Activated naive CD4-positive, alpha-beta T cell treated with anti-CD3 and anti-CD28 coated beads, Interleukin-2, amount 50 U/mL, for 16 hours (primary cell): ENCODE data around the gene GABARAP.
A peak's percentile ranks its signal among the peaks of the same experiment; 100 is the strongest.

Source experiments
- DNase-seq: peaks from one replicate; pipeline ENCODE4 v3.0.0-alpha.2; 2020

GABARAP gene

DNA sequence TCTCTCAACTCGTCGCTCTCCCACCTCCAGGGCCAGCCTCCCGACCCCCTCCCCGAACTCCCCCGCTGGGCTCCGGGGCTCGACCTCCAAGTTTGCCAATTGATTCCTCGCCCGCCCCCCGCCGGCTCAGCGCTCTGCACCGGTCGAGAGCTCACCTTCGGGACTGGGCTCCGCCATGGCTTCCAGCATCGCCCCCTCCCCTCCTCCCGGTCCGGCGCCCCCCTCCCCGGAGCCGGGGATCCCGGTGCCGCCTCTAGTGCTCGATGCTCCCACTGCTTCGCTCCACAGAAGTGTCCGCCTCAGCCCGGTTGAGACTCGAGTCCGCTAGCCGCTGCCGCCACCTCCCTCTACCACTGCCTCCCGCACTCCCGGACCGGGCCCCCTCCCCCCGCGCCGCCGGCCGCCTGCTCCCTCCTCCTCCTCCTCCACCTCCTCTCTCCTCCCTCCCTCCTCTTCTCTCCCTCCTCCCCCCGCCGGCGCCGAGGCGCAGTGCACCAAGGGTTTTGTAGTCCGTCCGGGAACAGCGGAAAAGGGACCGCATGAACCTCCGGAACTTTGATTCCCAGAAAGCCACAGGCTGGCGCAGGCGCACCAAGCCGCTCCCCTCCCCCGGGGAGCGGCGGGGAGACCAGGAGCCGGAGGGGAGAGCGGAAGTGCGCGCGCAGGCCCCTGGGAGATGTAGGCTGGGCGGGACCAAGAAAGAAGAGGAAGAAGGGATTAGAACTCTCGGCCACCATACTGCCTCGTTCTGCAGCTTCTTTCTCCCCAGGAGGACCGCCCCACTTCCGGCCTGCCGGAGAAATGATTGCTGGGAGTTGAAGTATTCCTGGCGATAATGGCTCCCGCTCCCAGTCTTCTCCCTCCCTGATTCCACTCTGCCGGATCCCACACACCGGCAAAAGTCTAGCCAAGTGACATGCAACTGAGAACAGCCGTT is 2.9 kb downstream of the GABARAP start, which contains the start of gene PHF23:
Gene PHF23, minus strand, starts transcription at position 367 of the 937 bp plus-strand sequence. Its CDS starts 178 bp downstream, at position 189.
- peak; percentile 97 for DNase-seq

- peak; percentile 44 for DNase-seq
Observed at GRCh38 chr17:7238420-7239090, 3.7 kb downstream of the GABARAP start.

GRCh38 chr17:7237761-7238419 is 4.4 kb downstream of the GABARAP start:
- DNase-seq: peak; percentile 86

GRCh38 chr17:7237266-7237760 is 4.9 kb downstream of the GABARAP start:
- no peak for DNase-seq

- DNase-seq: no peak
Observed at GRCh38 chr17:7236808-7237207, 5.4 kb downstream of the GABARAP start.

- DNase-seq: no peak
Observed at GRCh38 chr17:7235693-7236665, 6.3 kb downstream of the GABARAP start.

- DNase-seq: peak; percentile 95
Observed at GRCh38 chr17:7234083-7234951, 7.9 kb downstream of the GABARAP start, which contains the start of gene DVL2. DVL2 (minus strand) TSS chr17:7234517; CDS start chr17:7234262, 255 bp downstream.

GRCh38 chr17:7233701-7234082 is 8.6 kb downstream of the GABARAP start:
- no peak for DNase-seq

GRCh38 chr17:7232114-7232513 is 10.1 kb downstream of the GABARAP start:
- DNase-seq: no peak

DNA sequence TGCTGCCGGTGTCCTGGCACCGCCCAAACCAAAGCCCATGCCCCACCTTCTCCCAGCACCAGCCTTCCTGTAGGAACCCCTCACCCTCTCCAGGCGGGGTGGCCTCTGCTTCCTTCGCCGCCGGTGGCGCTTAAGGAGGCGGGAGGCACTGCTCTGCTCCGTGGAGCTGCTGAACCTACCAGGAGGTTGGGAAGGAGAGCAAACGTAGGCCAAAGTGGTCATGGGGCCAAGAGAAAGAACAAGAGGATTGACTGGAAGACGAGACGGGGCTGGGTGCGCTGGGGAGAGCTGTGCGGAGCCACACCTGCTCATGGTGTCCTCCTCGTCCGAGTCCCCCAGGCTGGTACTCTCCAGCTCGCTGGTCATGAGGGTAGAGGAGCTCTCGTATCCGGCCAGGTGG is 12.7 kb downstream of the GABARAP start:
- no peak for DNase-seq

DNA sequence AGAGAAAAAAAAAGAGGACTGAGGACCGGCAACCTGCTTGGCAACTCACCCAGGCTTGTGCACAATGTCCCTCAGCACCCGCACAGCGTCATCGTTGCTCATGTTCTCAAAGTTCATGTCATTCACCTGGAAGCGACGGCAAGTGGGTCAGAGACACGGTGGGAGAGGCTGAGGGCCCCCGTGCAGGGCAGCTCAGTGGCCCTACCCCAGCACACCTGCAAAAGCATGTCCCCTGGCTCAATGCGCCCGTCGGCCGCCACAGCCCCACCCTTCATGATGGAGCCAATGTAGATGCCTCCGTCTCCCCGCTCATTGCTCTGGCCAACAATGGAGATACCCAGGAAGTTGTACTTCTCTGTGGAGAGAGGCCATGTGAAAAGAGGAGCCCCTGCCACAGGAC is 13.3 kb downstream of the GABARAP start:
- DNase-seq: no peak

GRCh38 chr17:7226721-7227710 is 15.2 kb downstream of the GABARAP start:
- DNase-seq: no peak

GRCh38 chr17:7225711-7226331 is 16.4 kb downstream of the GABARAP start:
- DNase-seq: no peak

DNA sequence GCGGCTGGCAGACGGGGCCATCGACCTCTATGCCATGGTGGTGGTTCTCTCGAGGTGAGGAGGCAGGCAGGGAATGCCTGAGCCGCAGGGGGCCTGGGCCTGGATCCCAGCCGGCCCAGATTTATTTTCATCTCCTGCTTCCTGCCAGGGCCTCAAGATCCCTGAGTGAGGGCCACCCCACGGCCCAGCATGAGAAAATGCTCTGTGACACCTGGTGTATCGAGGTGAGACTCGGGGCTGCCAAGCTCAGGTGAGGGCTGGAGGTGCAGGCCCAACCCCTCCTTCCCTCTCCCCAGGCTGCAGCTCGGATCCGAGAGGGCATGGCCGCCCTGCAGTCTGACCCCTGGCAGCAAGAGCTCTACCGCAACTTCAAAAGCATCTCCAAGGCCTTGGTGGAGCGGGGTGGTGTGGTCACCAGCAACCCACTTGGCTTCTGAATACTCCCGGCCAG is 17.6 kb downstream of the GABARAP start:
- no peak for DNase-seq

DNA sequence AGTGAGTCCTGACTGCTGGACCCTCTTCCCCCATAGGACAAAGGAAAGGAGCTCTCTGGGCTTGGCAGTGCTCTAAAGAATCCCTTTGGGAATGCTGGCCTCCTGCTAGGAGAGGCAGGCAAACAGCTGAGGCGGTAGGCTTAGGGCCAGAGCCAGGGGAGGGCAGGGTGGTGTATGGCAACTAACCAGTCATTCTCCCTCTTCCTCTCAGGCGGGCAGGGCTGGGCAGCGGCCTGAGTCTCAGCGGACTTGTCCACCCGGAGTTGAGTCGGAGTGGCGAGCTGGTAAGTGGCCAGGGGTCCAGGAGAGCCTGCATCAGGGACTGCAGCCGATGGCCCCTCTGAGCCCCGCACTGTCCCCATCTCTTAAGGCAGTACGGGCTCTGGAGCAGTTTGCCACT is 18.1 kb downstream of the GABARAP start:
- DNase-seq: no peak

DNA sequence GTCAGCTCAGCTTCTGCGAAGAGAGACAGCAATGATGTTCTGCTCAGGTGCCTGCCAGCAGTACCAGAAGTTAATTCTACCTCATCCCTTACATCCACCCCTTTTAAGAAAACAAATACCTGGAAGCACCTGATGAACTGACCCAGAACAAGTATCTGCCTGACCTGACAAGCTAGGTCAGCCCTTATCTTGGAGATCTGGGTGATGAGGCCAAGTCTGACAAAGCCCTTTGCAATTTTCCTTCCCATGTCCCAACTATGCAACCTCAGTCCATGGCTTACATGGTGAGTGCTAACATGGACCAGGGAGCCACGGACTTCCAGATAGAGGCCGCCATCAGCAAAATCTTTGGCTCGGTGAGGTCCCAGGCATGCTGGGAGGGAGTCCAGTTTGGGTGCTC is 18.9 kb downstream of the GABARAP start:
- DNase-seq: no peak

GRCh38 chr17:7222972-7223292 is 19.3 kb downstream of the GABARAP start:
- no peak for DNase-seq

DNA sequence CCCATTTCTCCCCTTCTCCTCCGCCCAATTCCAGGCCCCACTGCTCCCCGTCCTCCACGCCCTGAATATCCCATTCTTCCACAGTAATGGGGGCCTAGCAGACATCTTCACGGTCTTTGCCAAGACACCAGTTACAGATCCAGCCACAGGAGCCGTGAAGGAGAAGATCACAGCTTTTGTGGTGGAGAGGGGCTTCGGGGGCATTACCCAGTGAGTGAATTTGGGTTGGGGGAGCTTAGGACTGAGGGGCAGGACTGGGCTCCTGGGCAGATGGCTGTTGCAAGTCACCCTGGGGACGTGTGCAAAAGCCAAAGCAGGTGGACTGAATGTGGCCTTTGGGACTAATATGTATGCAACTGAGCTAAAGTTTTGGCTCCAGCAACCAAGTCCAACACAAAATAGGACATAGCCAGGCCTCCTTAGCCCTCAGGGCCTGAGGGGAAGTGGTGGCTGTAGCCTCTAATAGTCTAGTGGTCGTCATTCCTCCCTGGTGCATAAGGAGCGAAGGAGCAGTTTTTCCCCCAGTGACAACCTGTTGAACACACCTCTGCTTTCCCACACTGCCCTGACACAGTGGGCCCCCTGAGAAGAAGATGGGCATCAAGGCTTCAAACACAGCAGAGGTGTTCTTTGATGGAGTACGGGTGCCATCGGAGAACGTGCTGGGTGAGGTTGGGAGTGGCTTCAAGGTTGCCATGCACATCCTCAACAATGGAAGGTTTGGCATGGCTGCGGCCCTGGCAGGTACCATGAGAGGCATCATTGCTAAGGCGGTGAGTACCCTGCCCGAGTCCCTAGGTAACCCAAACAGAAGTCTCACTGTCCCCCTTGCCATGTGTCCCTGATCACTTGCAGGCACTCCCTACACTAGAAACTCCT is 19.9 kb downstream of the GABARAP start:
- DNase-seq: no peak
